Body of pancreas (tissue), 4 donors: ENCODE measurements around the gene ASIC3. TPM values are rescaled to one million over a fixed set of nuclear protein-coding genes. Genes with fewer than 3 reads are reported as not detected.
"Not testable (repeated sequence)": the region's sequence is repeated elsewhere in the genome, so short reads cannot be mapped to it uniquely, and the experiment has no call there.

Experiments
- ATAC-seq: fragments of 150-250 bp; one replicate; pipeline ENCODE4 v1.9.1; 2016
- DNase-seq, 4 donors: peaks; one replicate each; pipeline ENCODE4 v3.0.0-alpha.2; 2019
- H3K27ac ChIP-seq, 4 donors: fragments of 200-600 bp; sonication (generic); 1 replicate in 3 of 4; 2 replicates in 1 of 4; pipeline versions ENCODE4 v1.5.1 to v1.6.1; 2016 to 2019; ENCODE audit warnings: mild to moderate bottlenecking in 1 of 4, mixed read lengths in 1 of 4, moderate library complexity in 1 of 4
- H3K27me3 ChIP-seq, 2 donors: fragments of 200-600 bp; sonication (generic); one replicate each; pipeline ENCODE4 v1.6.0; 2016; ENCODE audit warnings: mild to moderate bottlenecking in 1 of 2
- H3K36me3 ChIP-seq, 2 donors: fragments of 200-600 bp; sonication (generic); replicated peaks in 1 of 2; 2 replicates each; pipeline ENCODE4 v1.5.1; 2016; ENCODE audit warnings: low read depth in 2 of 2; ENCODE audit not compliant: insufficient read depth in 1 of 2
- H3K4me1 ChIP-seq: fragments of 200-600 bp; sonication (generic); one replicate; pipeline ENCODE4 v1.6.0; 2016
- H3K4me3 ChIP-seq, 2 donors: fragments of 200-600 bp; sonication (generic); 1 replicate in 1 of 2; 2 replicates in 1 of 2; pipeline ENCODE4 v1.5.1; 2016 to 2019
- H3K9me3 ChIP-seq, 3 donors: fragments of 200-600 bp; sonication (generic); 1 replicate in 2 of 3; 2 replicates in 1 of 3; pipeline ENCODE4 v1.5.1; 2016
- CTCF ChIP-seq, 7 experiments: fragments of 450-650 bp in 4 of 7; fragments of 200-600 bp in 3 of 7; sonication (generic) in 3 of 7; IDR thresholded peaks; one replicate each; pipeline ENCODE4 v1.5.1; 2016 to 2019; ENCODE audit warnings: antibody characterized with exemption in 7 of 7
- POLR2A ChIP-seq, 3 donors: fragments of 450-650 bp; IDR thresholded peaks; one replicate each; pipeline ENCODE4 v1.6.1; 2016; ENCODE audit warnings: antibody characterized with exemption in 3 of 3, mild to moderate bottlenecking in 2 of 3
- WGBS, 2 donors: methylation state at CpG; one replicate each; pipeline ENCODE4 v1.1.5; 2017; 5-methylcytosine and 5-hydroxymethylcytosine counted together
- intact Hi-C: fragments of 100-400 bp; cut with DNase I; formaldehyde crosslinking; loops from one replicate; pipeline ENCODE4 v1.15.1; 2023
- total RNA-seq, 2 donors: library from RNA; depleted of rRNA; stranded (reverse); fragments of >200 nt; gene quantifications; one replicate each; pipeline ENCODE4 v1.1.0, GENCODE V29; 2016

Gene ASIC3
- total RNA-seq, 2 donors from 2014 or later = 0.78 to 1.3 TPM

- peaks cover 5% of the 10 kb centered on the region for H3K4me1 ChIP-seq
- no peak overlapping the region for H3K4me3 ChIP-seq
- H3K36me3 ChIP-seq = no peaks in the 10 kb centered on the region
- no peaks in the 10 kb centered on the region for H3K27me3 ChIP-seq
- DNase-seq (no peak), ATAC-seq (no peak)
- no peaks in the 10 kb centered on the region for H3K9me3 ChIP-seq
- TF ChIP-seq CTCF (IDR thresholded peaks at IDR 0.05) = no peak
- TF ChIP-seq POLR2A (IDR thresholded peaks at IDR 0.05) = no peak
- intact Hi-C loops = no loop called here
- no peak overlapping the region for H3K27ac ChIP-seq
- WGBS, 2 donors = 79 to 85% methylated on average over 3 to 4 of the region's 4 CpGs
Measured at GRCh38 chr7:151025924-151026671, 22.2 kb upstream of the ASIC3 start.

GRCh38 chr7:151026771-151027727, 21.3 kb upstream of the ASIC3 start:
- H3K27ac ChIP-seq = peak overlapping the region in 2 of 4 donors; percentile 84 to 89
- H3K9me3 ChIP-seq, H3K4me1 ChIP-seq, H3K4me3 ChIP-seq, H3K36me3 ChIP-seq, intact Hi-C loops, ATAC-seq, H3K27me3 ChIP-seq, DNase-seq: not testable (repeated sequence)
- WGBS, 2 donors = 46% methylated on average over 19 of the region's 19 CpGs

- H3K27me3 ChIP-seq, H3K36me3 ChIP-seq, H3K9me3 ChIP-seq, ATAC-seq, H3K4me1 ChIP-seq, DNase-seq, intact Hi-C loops: not testable (repeated sequence)
- H3K27ac ChIP-seq = peak overlapping the region; percentile 50 to 89 (median 78)
- peak overlapping the region in 1 of 2 donors; percentile 9 for H3K4me3 ChIP-seq
- WGBS, 2 donors = 6 to 7% methylated on average over 16 of the region's 16 CpGs
Measured at GRCh38 chr7:151027728-151028130, 20.6 kb upstream of the ASIC3 start.

GRCh38 chr7:151028131-151028947, 20.0 kb upstream of the ASIC3 start, which contains the start of gene ABCB8:
Gene ABCB8, plus strand, starts transcription at chr7:151028450. Its CDS starts 66 bp downstream, at chr7:151028516.
- DNase-seq = peak; percentile 99 to 100 (median 99)
- H3K27ac ChIP-seq = peak within 1 kb of the TSS; percentile 66 to 89 (median 78)
- TF ChIP-seq POLR2A (IDR thresholded peaks at IDR 0.05) (peak in 2 of 3 donors; percentile 70 to 71), CTCF (IDR thresholded peaks at IDR 0.05) (peak; percentile 24 to 84 (median 76))
- intact Hi-C loops = no loop called here
- 0 to 1% methylated on average over 24 to 53 of the region's 53 CpGs for WGBS, 2 donors
- no peaks in the 10 kb centered on the region for H3K27me3 ChIP-seq
- peaks cover 5% of the 10 kb centered on the region for H3K4me1 ChIP-seq
- ATAC-seq = peak; percentile 96
- H3K4me3 ChIP-seq = peak within 1 kb of the TSS in 1 of 2 donors; percentile 68
- no peaks in the 10 kb centered on the region for H3K9me3 ChIP-seq
- no peaks in the 10 kb centered on the region for H3K36me3 ChIP-seq

- Histone ChIP-seq H3K4me1 (peaks cover 5% of the 10 kb centered on the region), H3K27ac (peak overlapping the region; percentile 66 to 89 (median 78)), H3K36me3 (no peaks in the 10 kb centered on the region), H3K9me3 (no peaks in the 10 kb centered on the region), H3K27me3 (no peaks in the 10 kb centered on the region), H3K4me3 (peak overlapping the region in 1 of 2 donors; percentile 68)
- ATAC-seq (no peak), DNase-seq (no peak)
- intact Hi-C loops = no loop called here
- WGBS, 2 donors = 33 to 42% methylated on average over 14 to 17 of the region's 17 CpGs
- TF ChIP-seq CTCF (IDR thresholded peaks at IDR 0.05) = no peak
- TF ChIP-seq POLR2A (IDR thresholded peaks at IDR 0.05) = no peak
Measured at GRCh38 chr7:151028948-151029501, 19.3 kb upstream of the ASIC3 start.
